GM12878 (cell line): ENCODE results near the gene MIF. TPM values are rescaled to one million over a fixed set of nuclear protein-coding genes. Genes with fewer than 3 reads are reported as not detected.

Experiments used
- ATAC-seq: fragments of 200-7000 bp; cut with Tn5 transposase; 3 replicates; pipeline ENCODE4 v1.9.1; 2020; ENCODE audit warnings: mild to moderate bottlenecking, moderate library complexity
- BruUV-seq: library from RNA; stranded (reverse); fragments of 400-500 nt; replicated peaks from 2 replicates; lab custom pipeline; 2021; lab: Mats Ljungman, UMichigan
- CTCF ChIA-PET: fragments of 300-600 bp; sonication (Branson Sonifier 250); formaldehyde crosslinking; extraction: SDS; loops from one replicate; lab custom pipeline; 2021; ENCODE audit warnings: inconsistent platforms; lab: Yijun Ruan, JAX
- POLR2A ChIA-PET: fragments of 350-600 bp; formaldehyde crosslinking; extraction: SDS; loops from one replicate; lab custom pipeline; 2021; ENCODE audit warnings: inconsistent platforms; lab: Charles Lee
- RAD21 ChIA-PET: fragments of 300-600 bp; sonication (Branson Sonifier 250); formaldehyde crosslinking; loops from one replicate; lab custom pipeline; 2023; ENCODE audit warnings: antibody characterized with exemption; ENCODE audit not compliant: unreplicated experiment; lab: Charles Lee
- SMC1A ChIA-PET: fragments of 300-600 bp; sonication (Branson Sonifier 250); formaldehyde crosslinking; loops from one replicate; lab custom pipeline; 2023; ENCODE audit not compliant: unreplicated experiment, uncharacterized antibody; lab: Charles Lee
- DNase-seq: peaks from one replicate; pipeline ENCODE4 v3.0.0-alpha.2; 2011; ENCODE audit warnings: low read depth, low spot score
- FAIRE-seq: peaks from 3 replicates; lab custom pipeline; 2011; peaks lifted over from hg19 to GRCh38; lab: Jason Lieb, UNC
- H2AFZ ChIP-seq: 2 replicates; pipeline ENCODE4 v1.6.0; 2011; ENCODE audit warnings: low read depth, low read length, control low read depth; ENCODE audit not compliant: control insufficient read depth
- H3K27ac ChIP-seq: 2 replicates; pipeline ENCODE4 v1.5.1; 2011; ENCODE audit warnings: control low read depth; ENCODE audit not compliant: control insufficient read depth, insufficient read depth
- H3K27me3 ChIP-seq, 2 experiments: replicated peaks in 1 of 2; 2 replicates each; pipeline versions ENCODE4 v1.6.0 to v1.6.1; 2011; ENCODE audit warnings: low read length in 1 of 2; ENCODE audit not compliant: control insufficient read depth in 2 of 2, insufficient read depth in 2 of 2
- H3K36me3 ChIP-seq, 2 experiments: 2 replicates each; pipeline ENCODE4 v1.5.1; 2011; ENCODE audit warnings: low read length in 1 of 2; ENCODE audit not compliant: control insufficient read depth in 2 of 2, insufficient read depth in 2 of 2
- H3K4me1 ChIP-seq: 2 replicates; pipeline ENCODE4 v1.6.1; 2011; ENCODE audit warnings: mild to moderate bottlenecking, low read length, moderate library complexity, mixed read lengths; ENCODE audit not compliant: control insufficient read depth, insufficient read depth
- H3K4me2 ChIP-seq: 2 replicates; pipeline ENCODE4 v1.6.0; 2011; ENCODE audit warnings: control low read depth; ENCODE audit not compliant: control insufficient read depth, insufficient read depth
- H3K4me3 ChIP-seq: fragments of 200-600 bp; sonication (generic); 2 replicates; pipeline ENCODE4 v1.5.1; 2016
- H3K79me2 ChIP-seq: 2 replicates; pipeline ENCODE4 v1.6.0; 2011; ENCODE audit warnings: low read length; ENCODE audit not compliant: control insufficient read depth, insufficient read depth
- H3K9ac ChIP-seq: 2 replicates; pipeline ENCODE4 v1.8.0; 2011; ENCODE audit warnings: low read length, control low read depth, mixed read lengths; ENCODE audit not compliant: control insufficient read depth, insufficient read depth
- H3K9me3 ChIP-seq: replicated peaks from 3 replicates; pipeline ENCODE4 v1.5.1; 2011; ENCODE audit warnings: mild to moderate bottlenecking, low read length; ENCODE audit not compliant: control insufficient read depth, insufficient read depth
- H4K20me1 ChIP-seq: 2 replicates; pipeline ENCODE4 v1.6.0; 2011; ENCODE audit not compliant: control insufficient read depth, insufficient read depth
- HDAC2 ChIP-seq: fragments of 200-600 bp; sonication (generic); IDR thresholded peaks from 2 replicates; pipeline ENCODE4 v1.6.1; 2017
- KLF5 ChIP-seq: fragments of 450-650 bp; IDR thresholded peaks from 2 replicates; pipeline ENCODE4 v1.6.1; 2014; ENCODE audit warnings: mild to moderate bottlenecking; ENCODE audit not compliant: partially characterized antibody
- POLR2A ChIP-seq: IDR thresholded peaks from 2 replicates; pipeline ENCODE4 v1.6.1; 2011; ENCODE audit warnings: low read depth, mild to moderate bottlenecking, low read length
- POLR2AphosphoS2 ChIP-seq: IDR thresholded peaks from 2 replicates; pipeline ENCODE4 v1.6.1; 2011; ENCODE audit warnings: low read depth, mild to moderate bottlenecking, low read length, improper control_type of control experiment, moderate library complexity
- SPI1 ChIP-seq: IDR thresholded peaks from 2 replicates; pipeline ENCODE4 v1.6.1; 2011; ENCODE audit warnings: low read depth, mild to moderate bottlenecking, low read length, moderate library complexity, borderline replicate concordance; ENCODE audit not compliant: insufficient read depth
- WRNIP1 ChIP-seq: IDR thresholded peaks from 2 replicates; pipeline ENCODE4 v1.6.1; 2011; ENCODE audit warnings: low read depth, low read length, improper control_type of control experiment, borderline replicate concordance
- WGBS: methylation state at CpG from one replicate; pipeline ENCODE4 v1.1.6; 2016; ENCODE audit warnings: low lambda C conversion rate; ENCODE audit not compliant: insufficient replicate concordance, insufficient coverage; ENCODE audit errors: missing lambda C conversion rate; 5-methylcytosine and 5-hydroxymethylcytosine counted together
- in situ Hi-C: fragments of 300-500 bp; cut with MboI; formaldehyde crosslinking; loops from 9 replicates; pipeline ENCODE4 v1.14.3; 2018; ENCODE audit warnings: mixed read lengths
- intact Hi-C: fragments of 100-400 bp; cut with micrococcal nuclease; formaldehyde crosslinking; loops from one replicate; pipeline ENCODE4 v1.14.2; 2022; ENCODE audit not compliant: unreplicated experiment
- polyA plus RNA-seq, 11 experiments: library from polyadenylated mRNA; depleted of rRNA in 4 of 11; unstranded in 6 of 11; stranded (reverse) in 5 of 11; fragments of >200 nt; fragmentation: Nextera tagmentation in 4 of 11; fragmentation: Illumina TruSeq in 1 of 11; extraction: Ambion mirVana in 4 of 11; extraction: Trizol in 1 of 11; gene quantifications; 1 replicate in 1 of 11; 2 replicates in 10 of 11; pipeline versions ENCODE4 v1.2.1 to v1.2.3, GENCODE V29; 2011 to 2016; ENCODE audit warnings: inconsistent platforms in 2 of 11, missing spikeins in 2 of 11, low read depth in 1 of 11
- total RNA-seq, 4 experiments: library from RNA; depleted of rRNA in 3 of 4; stranded (reverse); fragments of >200 nt in 3 of 4; fragmentation: Illumina TruSeq in 1 of 4; extraction: Trizol in 1 of 4; gene quantifications; 2 replicates each; pipeline versions ENCODE4 v1.2.1 to v1.2.3, GENCODE V29; 2013 to 2021

The MIF gene
- total and polyA plus RNA-seq, 10 of the 15 experiments (the other 5 are each of a cell fraction or from before 2014, with no cell fraction given): 37.7 to 2,972 (median 766) TPM

- 45% methylated on average over 8 of the region's 8 CpGs for WGBS
- H3K4me1 ChIP-seq: peaks cover 9% of the 10 kb centered on the region
- no peak overlapping the region for H3K9ac ChIP-seq
- H3K4me3 ChIP-seq: no peak overlapping the region
- POLR2A ChIA-PET: interaction anchor here (1.7 kb wide), 1 partner anchor 15 kb away, joined by 4 read pairs; no protein-coding TSS in a partner anchor
- H3K27ac ChIP-seq: no peak overlapping the region
- CTCF ChIA-PET: interaction anchor here (1.0 kb wide), 1 partner anchor 22 kb away, joined by 3 read pairs; no protein-coding TSS in a partner anchor
- no peaks in the 10 kb centered on the region for H4K20me1 ChIP-seq
- no TSS peak for BruUV-seq
- no peaks in the 10 kb centered on the region for H3K27me3 ChIP-seq
- peaks cover 12 to 23% of the 10 kb centered on the region in 2 experiments for H3K36me3 ChIP-seq
- no peak overlapping the region for H2AFZ ChIP-seq
- intact Hi-C loops: no loop called here
- in situ Hi-C loops: no loop called here
- RAD21 ChIA-PET: no interaction called here
- H3K79me2 ChIP-seq: peaks cover 34% of the 10 kb centered on the region
- TF ChIP-seq SPI1 (peak; percentile 24; the same call in 1 of the 2 replicates), HDAC2 (no peak), POLR2AphosphoS2 (0 out of 2 replicates have a peak, but pooled peaks have one; percentile 27), KLF5 (no peak), POLR2A (peak; percentile 36; the same call in 1 of the 2 replicates), WRNIP1 (no peak)
- TF ChIP-seq, all 136 proteins: peak for 3
- ATAC-seq (no peak), FAIRE-seq (no peak), DNase-seq (no peak)
- Histone ChIP-seq H3K9me3 (no peaks in the 10 kb centered on the region), H3K4me2 (no peak overlapping the region)
- SMC1A ChIA-PET: no interaction called here
These were observed 4.1 kb downstream of the MIF start for GRCh38 chr22:23898006-23898974.
